H1 (cell line): Measurements from ENCODE around the gene PNCK. TPM values are rescaled to one million over a fixed set of nuclear protein-coding genes. Genes with fewer than 3 reads are reported as not detected.

Experiments
- POLR2AphosphoS5 ChIP-seq: IDR thresholded peaks from 2 replicates; pipeline ENCODE4 v1.6.1; 2011; ENCODE audit warnings: low read depth, low read length
- SP2 ChIP-seq: IDR thresholded peaks from 2 replicates; pipeline ENCODE4 v1.6.1; 2012; ENCODE audit warnings: mild to moderate bottlenecking, low read length, inconsistent platforms
- polyA plus RNA-seq, 7 experiments: library from polyadenylated mRNA; depleted of rRNA in 3 of 7; stranded (reverse) in 5 of 7; unstranded in 2 of 7; fragments of >200 nt in 5 of 7; fragments of 200-250 nt in 2 of 7; gene quantifications; 1 replicate in 5 of 7; 2 replicates in 1 of 7; 4 replicates in 1 of 7; pipeline versions ENCODE4 v1.2.1 to v1.2.3, GENCODE V29; 2011 to 2013; ENCODE audit warnings: missing spikeins in 2 of 7, mixed read lengths in 2 of 7
- total RNA-seq: library from RNA; stranded (reverse); fragmentation: NEBNext Ultra II Directional; extraction: Animal tissue kit (Norgen Biotek cat#: 25700); gene quantifications from 2 replicates; pipeline ENCODE4 v1.2.1, GENCODE V29; 2021

Gene PNCK
- total and polyA plus RNA-seq, 2 of the 8 experiments (the other 6 are each of a cell fraction or from before 2014, with no cell fraction given): 6.2 to 6.3 TPM

DNA sequence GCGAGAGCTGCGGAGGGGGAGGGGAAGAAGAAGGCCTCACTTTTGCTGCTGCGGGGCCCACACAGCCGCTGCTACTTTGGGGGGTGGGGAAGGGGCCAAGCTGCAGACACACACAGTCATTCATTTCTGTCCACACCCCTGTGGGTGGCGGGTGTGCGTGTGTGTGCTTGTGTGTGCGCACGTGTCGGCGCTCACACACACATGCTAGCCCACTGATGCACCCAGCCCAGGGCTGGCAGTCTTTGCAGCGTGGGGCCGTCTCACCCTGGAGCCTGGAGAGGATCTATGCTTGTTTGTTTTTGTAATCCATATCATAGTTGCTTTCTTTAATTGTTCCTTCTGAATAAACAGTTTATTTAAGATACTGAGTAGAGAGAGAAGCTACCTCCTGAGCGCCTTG, 22.7 kb downstream of the PNCK start (continued):
- TF ChIP-seq SP2: no peak
- no peak for TF ChIP-seq POLR2AphosphoS5
